KMS-11 (cell line): ENCODE measurements around the gene STMP1.
A peak's percentile ranks its signal among the peaks of the same experiment; 100 is the strongest.

Source experiments
- H2AFZ ChIP-seq: fragments of 200-600 bp; sonication (generic); 2 replicates; pipeline ENCODE4 v1.6.1; 2016; ENCODE audit warnings: antibody characterized with exemption, mixed run types, low read depth
- H3K27ac ChIP-seq: fragments of 200-600 bp; sonication (generic); 2 replicates; pipeline ENCODE4 v1.6.1; 2016; ENCODE audit warnings: mild to moderate bottlenecking, mixed run types
- H3K27me3 ChIP-seq: fragments of 200-600 bp; sonication (generic); 2 replicates; pipeline ENCODE4 v1.6.1; 2017; ENCODE audit warnings: mild to moderate bottlenecking, low read depth, mixed run types, moderate library complexity; ENCODE audit not compliant: insufficient read depth
- H3K36me3 ChIP-seq: fragments of 200-600 bp; sonication (generic); 2 replicates; pipeline ENCODE4 v1.6.1; 2017; ENCODE audit warnings: mild to moderate bottlenecking, mixed run types; ENCODE audit not compliant: insufficient read depth
- H3K4me1 ChIP-seq: fragments of 200-600 bp; sonication (generic); 2 replicates; pipeline ENCODE4 v1.6.1; 2016; ENCODE audit warnings: mild to moderate bottlenecking, low read depth, mixed run types; ENCODE audit not compliant: poor library complexity, severe bottlenecking
- H3K4me2 ChIP-seq: fragments of 200-600 bp; sonication (generic); 2 replicates; pipeline ENCODE4 v1.7.0; 2016; ENCODE audit warnings: mild to moderate bottlenecking, mixed run types
- H3K4me3 ChIP-seq: fragments of 200-600 bp; sonication (generic); IDR thresholded peaks from 2 replicates; pipeline ENCODE4 v1.6.1; 2017; ENCODE audit warnings: low read depth, low read length, mixed read lengths; ENCODE audit not compliant: insufficient read depth
- H3K79me2 ChIP-seq: fragments of 200-600 bp; sonication (generic); 2 replicates; pipeline ENCODE4 v1.6.1; 2016; ENCODE audit warnings: low read depth, mixed run types; ENCODE audit not compliant: insufficient read depth
- H3K9ac ChIP-seq: fragments of 200-600 bp; sonication (generic); 2 replicates; pipeline ENCODE4 v1.6.1; 2016; ENCODE audit warnings: mild to moderate bottlenecking, mixed run types
- H4K20me1 ChIP-seq: fragments of 200-600 bp; sonication (generic); 2 replicates; pipeline ENCODE4 v1.6.1; 2016; ENCODE audit warnings: mild to moderate bottlenecking, mixed run types; ENCODE audit not compliant: insufficient read depth
- CTCF ChIP-seq: fragments of 200-600 bp; sonication (generic); conservative IDR thresholded peaks from 2 replicates; pipeline ENCODE4 v1.6.1; 2017; ENCODE audit warnings: low read depth, mild to moderate bottlenecking, antibody characterized with exemption, low read length, moderate library complexity, mixed read lengths

Gene STMP1

GRCh38 chr7:135662373-135663114 is at the start of gene STMP1:
Gene STMP1, plus strand, starts transcription at chr7:135662514.
- H3K4me2 ChIP-seq: peak within 1 kb of the TSS; percentile 80
- TF ChIP-seq CTCF: no peak; the same call in 1 of the 2 replicates
- H3K4me3 ChIP-seq: peak within 1 kb of the TSS; percentile 84
- H4K20me1 ChIP-seq: no peaks in the 10 kb centered on the region
- H3K4me1 ChIP-seq: peaks cover 12% of the 10 kb centered on the region
- peak within 1 kb of the TSS; percentile 35 for H3K27ac ChIP-seq
- no peaks in the 10 kb centered on the region for H3K27me3 ChIP-seq
- H3K79me2 ChIP-seq: peaks cover 36% of the 10 kb centered on the region; the same call in 1 of the 2 replicates
- no peaks in the 10 kb centered on the region for H3K36me3 ChIP-seq
- H2AFZ ChIP-seq: peak within 1 kb of the TSS; percentile 85
- peak within 1 kb of the TSS; percentile 76 for H3K9ac ChIP-seq

- H3K36me3 ChIP-seq: peaks cover 29% of the 10 kb centered on the region
- H3K27ac ChIP-seq: no peak overlapping the region
- no peak overlapping the region for H2AFZ ChIP-seq
- H3K4me1 ChIP-seq: no peaks in the 10 kb centered on the region
- no peaks in the 10 kb centered on the region for H3K27me3 ChIP-seq
- H3K4me2 ChIP-seq: no peak overlapping the region
- no peaks in the 10 kb centered on the region for H4K20me1 ChIP-seq
- H3K4me3 ChIP-seq: no peak overlapping the region
- no peaks in the 10 kb centered on the region for H3K79me2 ChIP-seq
- no peak overlapping the region for H3K9ac ChIP-seq
- TF ChIP-seq CTCF: no peak
Measured at GRCh38 chr7:135616136-135616535, 46.2 kb upstream of the STMP1 start.

GRCh38 chr7:135617781-135618180 is 44.5 kb upstream of the STMP1 start:
- Histone ChIP-seq H3K9ac (no peak overlapping the region), H3K4me1 (no peaks in the 10 kb centered on the region), H3K4me3 (no peak overlapping the region), H3K27me3 (no peaks in the 10 kb centered on the region), H3K36me3 (peaks cover 29% of the 10 kb centered on the region), H4K20me1 (no peaks in the 10 kb centered on the region), H2AFZ (no peak overlapping the region), H3K4me2 (no peak overlapping the region), H3K79me2 (no peaks in the 10 kb centered on the region), H3K27ac (no peak overlapping the region)
- TF ChIP-seq CTCF: no peak

GRCh38 chr7:135618510-135618909 is 43.8 kb upstream of the STMP1 start:
- H3K27me3 ChIP-seq: no peaks in the 10 kb centered on the region
- H3K79me2 ChIP-seq: no peaks in the 10 kb centered on the region
- H4K20me1 ChIP-seq: no peaks in the 10 kb centered on the region
- no peak overlapping the region for H3K27ac ChIP-seq
- TF ChIP-seq CTCF: no peak
- H3K36me3 ChIP-seq: peaks cover 32% of the 10 kb centered on the region
- no peaks in the 10 kb centered on the region for H3K4me1 ChIP-seq
- H3K9ac ChIP-seq: no peak overlapping the region
- no peak overlapping the region for H3K4me2 ChIP-seq
- no peak overlapping the region for H3K4me3 ChIP-seq
- H2AFZ ChIP-seq: no peak overlapping the region
